Breast epithelium (tissue), 4 donors: Measurements from ENCODE around the gene MRTFA. TPM values are rescaled to one million over a fixed set of nuclear protein-coding genes. Genes with fewer than 3 reads are reported as not detected.

Experiments used
- DNase-seq, 2 donors: peaks; one replicate each; pipeline ENCODE4 v3.0.0-alpha.2; 2019; ENCODE audit warnings: low spot score in 2 of 2
- H3K27ac ChIP-seq, 2 donors: fragments of 200-600 bp; sonication (generic) in 1 of 2; one replicate each; pipeline ENCODE4 v1.5.1; 2016 to 2019; ENCODE audit warnings: mild to moderate bottlenecking in 1 of 2
- H3K27me3 ChIP-seq, 2 donors: fragments of 200-600 bp; sonication (generic) in 1 of 2; one replicate each; pipeline versions ENCODE4 v1.5.1 to v1.6.0; 2017 to 2019; ENCODE audit warnings: control low read depth in 1 of 2, mild to moderate bottlenecking in 1 of 2
- H3K36me3 ChIP-seq: fragments of 200-600 bp; one replicate; pipeline ENCODE4 v1.5.1; 2019
- H3K4me1 ChIP-seq, 2 donors: fragments of 200-600 bp; sonication (generic); one replicate each; pipeline ENCODE4 v1.5.1; 2016 to 2019; ENCODE audit warnings: control low read depth in 1 of 2
- H3K4me3 ChIP-seq, 3 donors: fragments of 200-600 bp; sonication (generic); 1 replicate in 2 of 3; 2 replicates in 1 of 3; pipeline ENCODE4 v1.5.1; 2016 to 2019; ENCODE audit warnings: mild to moderate bottlenecking in 3 of 3, moderate library complexity in 2 of 3
- H3K9me3 ChIP-seq, 2 donors: fragments of 200-600 bp; sonication (generic) in 1 of 2; one replicate each; pipeline ENCODE4 v1.5.1; 2016 to 2019; ENCODE audit warnings: control low read depth in 1 of 2
- CTCF ChIP-seq, 3 donors: fragments of 450-650 bp; IDR thresholded peaks; one replicate each; pipeline ENCODE4 v1.5.1; 2016 to 2017; ENCODE audit warnings: antibody characterized with exemption in 3 of 3, mild to moderate bottlenecking in 3 of 3, moderate library complexity in 3 of 3
- POLR2A ChIP-seq: fragments of 450-650 bp; IDR thresholded peaks from one replicate; pipeline ENCODE4 v1.6.1; 2016; ENCODE audit warnings: antibody characterized with exemption, mild to moderate bottlenecking, moderate library complexity
- POLR2AphosphoS5 ChIP-seq, 3 donors: sonication (generic); formaldehyde crosslinking; IDR thresholded peaks; one replicate each; pipeline ENCODE4 v1.6.1; 2017; ENCODE audit warnings: antibody characterized with exemption in 3 of 3
- intact Hi-C: fragments of 100-400 bp; cut with DNase I; formaldehyde crosslinking; loops from one replicate; pipeline ENCODE4 v1.15.1; 2023; ENCODE audit warnings: low total_unique reads
- total RNA-seq, 3 donors: library from RNA; depleted of rRNA; stranded (reverse); fragments of >200 nt; gene quantifications; one replicate each; pipeline ENCODE4 v1.1.0, GENCODE V29; 2016

MRTFA gene
- total RNA-seq, 3 donors from 2014 or later = 47.0 to 69.2 (median 65.7) TPM

- Histone ChIP-seq H3K27ac (peak overlapping the region; percentile 73 to 79), H3K36me3 (no peaks in the 10 kb centered on the region), H3K27me3 (no peaks in the 10 kb centered on the region), H3K9me3 (no peaks in the 10 kb centered on the region), H3K4me1 (no peaks in the 10 kb centered on the region), H3K4me3 (peak overlapping the region in 1 of 3 donors; percentile 8)
- intact Hi-C loops = no loop called here
- TF ChIP-seq CTCF (IDR thresholded peaks at IDR 0.05) (no peak), POLR2A (no peak), POLR2AphosphoS5 (IDR thresholded peaks at IDR 0.05) (no peak)
- DNase-seq = peak in 1 of 2 donors; percentile 73
Observed at GRCh38 chr22:40485813-40486667, 150.5 kb downstream of the MRTFA start.

GRCh38 chr22:40484906-40485669 lies 151.4 kb downstream of the MRTFA start:
- Histone ChIP-seq H3K27ac (peak overlapping the region; percentile 73 to 79), H3K4me1 (no peaks in the 10 kb centered on the region)
- intact Hi-C loops = no loop called here

GRCh38 chr22:40482886-40483285 lies 153.6 kb downstream of the MRTFA start:
- TF ChIP-seq POLR2A (no peak), POLR2AphosphoS5 (IDR thresholded peaks at IDR 0.05) (no peak), CTCF (IDR thresholded peaks at IDR 0.05) (no peak)
- Histone ChIP-seq H3K27me3 (no peaks in the 10 kb centered on the region), H3K36me3 (no peaks in the 10 kb centered on the region), H3K4me1 (no peaks in the 10 kb centered on the region), H3K4me3 (no peak overlapping the region), H3K27ac (no peak overlapping the region), H3K9me3 (no peaks in the 10 kb centered on the region)
- intact Hi-C loops = no loop called here
- DNase-seq = no peak

More at GRCh38 chr22:40484906-40485669, 151.4 kb downstream of the MRTFA start:
- no peak for TF ChIP-seq CTCF (IDR thresholded peaks at IDR 0.05)
- TF ChIP-seq POLR2AphosphoS5 (IDR thresholded peaks at IDR 0.05) = no peak
- H3K9me3 ChIP-seq = no peaks in the 10 kb centered on the region
- H3K27me3 ChIP-seq = no peaks in the 10 kb centered on the region
- no peak overlapping the region for H3K4me3 ChIP-seq
- no peaks in the 10 kb centered on the region for H3K36me3 ChIP-seq
- DNase-seq = no peak

- TF ChIP-seq POLR2A = no peak
- TF ChIP-seq CTCF (IDR thresholded peaks at IDR 0.05) = no peak
- no peak for TF ChIP-seq POLR2AphosphoS5 (IDR thresholded peaks at IDR 0.05)
- no peaks in the 10 kb centered on the region for H3K36me3 ChIP-seq
- no peaks in the 10 kb centered on the region for H3K9me3 ChIP-seq
- no peak overlapping the region for H3K27ac ChIP-seq
- H3K27me3 ChIP-seq = no peaks in the 10 kb centered on the region
- intact Hi-C loops = no loop called here
- no peak for DNase-seq
- no peak overlapping the region for H3K4me3 ChIP-seq
- H3K4me1 ChIP-seq = no peaks in the 10 kb centered on the region
Observed at GRCh38 chr22:40482391-40482790, 154.1 kb downstream of the MRTFA start.

- H3K36me3 ChIP-seq = no peaks in the 10 kb centered on the region
- H3K4me3 ChIP-seq = no peak overlapping the region
- DNase-seq = no peak
- H3K27ac ChIP-seq = peak overlapping the region in 1 of 2 donors; percentile 19
- TF ChIP-seq POLR2AphosphoS5 (IDR thresholded peaks at IDR 0.05) = no peak
- intact Hi-C loops = no loop called here
- H3K4me1 ChIP-seq = no peaks in the 10 kb centered on the region
- H3K9me3 ChIP-seq = no peaks in the 10 kb centered on the region
- no peaks in the 10 kb centered on the region for H3K27me3 ChIP-seq
Observed at GRCh38 chr22:40480996-40481395, 155.5 kb downstream of the MRTFA start.
